GM21526 (cell line): ENCODE results near the gene NR1H2.
"Not testable (repeated sequence)": the region's sequence is repeated elsewhere in the genome, so short reads cannot be mapped to it uniquely, and the experiment has no call there.

Source experiments
- ATAC-seq: cut with Tn5 transposase; IDR thresholded peaks from one replicate; pipeline ENCODE4 v1.9.1; 2021; ENCODE audit warnings: moderate library complexity; ENCODE audit not compliant: unreplicated experiment, low FRiP score

The NR1H2 gene

GRCh38 chr19:50376166-50377050 lies at the start of gene NR1H2:
TSS of gene NR1H2 (plus strand) at chr19:50376457. CDS start at chr19:50377606, 1,149 bp downstream.
- ATAC-seq, result peak; percentile 68

GRCh38 chr19:50327013-50327412 lies 49.2 kb upstream of the NR1H2 start:
- no peak for ATAC-seq

GRCh38 chr19:50327461-50328223 lies 48.6 kb upstream of the NR1H2 start:
- ATAC-seq, result no peak

- ATAC-seq, result no peak
Observed at GRCh38 chr19:50328224-50328872, 47.9 kb upstream of the NR1H2 start.

GRCh38 chr19:50328873-50329145 lies 47.4 kb upstream of the NR1H2 start:
- peak; percentile 1 for ATAC-seq

- ATAC-seq, result peak; percentile 41
Observed at GRCh38 chr19:50329146-50329925, 46.9 kb upstream of the NR1H2 start, which contains the start of gene KCNC3. TSS of gene KCNC3 (minus strand) at chr19:50329377. CDS start at chr19:50329082, 295 bp downstream.

- ATAC-seq, result not testable (repeated sequence)
Observed at GRCh38 chr19:50329926-50330294, 46.3 kb upstream of the NR1H2 start.

- no peak for ATAC-seq
Observed at GRCh38 chr19:50330365-50331078, 45.7 kb upstream of the NR1H2 start.

GRCh38 chr19:50331221-50331993 lies 44.9 kb upstream of the NR1H2 start:
- ATAC-seq, result no peak

GRCh38 chr19:50331994-50332243 lies 44.3 kb upstream of the NR1H2 start:
- ATAC-seq, result no peak

- no peak for ATAC-seq
Observed at GRCh38 chr19:50332244-50333038, 43.8 kb upstream of the NR1H2 start.

GRCh38 chr19:50333235-50333736 lies 43.0 kb upstream of the NR1H2 start:
- peak; percentile 36 for ATAC-seq

GRCh38 chr19:50333737-50334617 lies 42.3 kb upstream of the NR1H2 start:
- peak; percentile 20 for ATAC-seq

GRCh38 chr19:50334741-50335421 lies 41.4 kb upstream of the NR1H2 start:
- ATAC-seq, result no peak

GRCh38 chr19:50337031-50337430 lies 39.2 kb upstream of the NR1H2 start:
- ATAC-seq, result not testable (repeated sequence)

GRCh38 chr19:50340331-50340730 lies 35.9 kb upstream of the NR1H2 start:
- ATAC-seq, result no peak

- no peak for ATAC-seq
Observed at GRCh38 chr19:50341091-50341564, 35.1 kb upstream of the NR1H2 start.
